Left renal pelvis (tissue), 4 donors: ENCODE measurements around the gene MIEF1. TPM values are rescaled to one million over a fixed set of nuclear protein-coding genes. Genes with fewer than 3 reads are reported as not detected.

Experiments
- DNase-seq, 4 donors: peaks; one replicate each; pipeline ENCODE4 v3.0.0-alpha.2; 2013; ENCODE audit warnings: low read depth in 4 of 4, low spot score in 3 of 4
- polyA plus RNA-seq, 4 donors: library from polyadenylated mRNA; unstranded; fragments of 120-200 nt; gene quantifications; one replicate each; pipeline ENCODE4 v1.2.1, GENCODE V29; 2013; ENCODE audit not compliant: insufficient read length in 4 of 4

Gene MIEF1
- polyA plus RNA-seq, 4 donors = 23.3 to 37.1 (median 33.9) TPM

DNA sequence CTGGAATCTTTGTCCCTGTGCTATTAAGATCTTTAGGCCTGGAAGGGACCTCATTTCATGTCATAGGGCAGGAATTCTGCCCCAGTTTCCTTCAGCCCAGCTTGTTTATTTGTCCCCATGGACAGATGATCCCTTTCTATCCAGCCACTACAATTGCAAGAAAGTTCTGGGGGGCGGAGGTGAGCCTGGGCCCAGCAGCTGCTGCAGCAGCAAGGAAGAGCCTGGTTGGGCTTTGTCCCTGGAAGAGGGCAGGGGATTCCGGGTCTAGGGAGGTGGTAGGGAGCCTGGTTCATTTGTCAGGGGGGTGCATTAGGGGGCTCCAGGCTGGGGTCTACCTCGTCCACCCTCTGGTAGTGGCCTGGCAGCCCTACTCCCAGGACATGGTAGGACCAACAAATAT, 52.1 kb downstream of the MIEF1 start:
- DNase-seq = no peak

DNA sequence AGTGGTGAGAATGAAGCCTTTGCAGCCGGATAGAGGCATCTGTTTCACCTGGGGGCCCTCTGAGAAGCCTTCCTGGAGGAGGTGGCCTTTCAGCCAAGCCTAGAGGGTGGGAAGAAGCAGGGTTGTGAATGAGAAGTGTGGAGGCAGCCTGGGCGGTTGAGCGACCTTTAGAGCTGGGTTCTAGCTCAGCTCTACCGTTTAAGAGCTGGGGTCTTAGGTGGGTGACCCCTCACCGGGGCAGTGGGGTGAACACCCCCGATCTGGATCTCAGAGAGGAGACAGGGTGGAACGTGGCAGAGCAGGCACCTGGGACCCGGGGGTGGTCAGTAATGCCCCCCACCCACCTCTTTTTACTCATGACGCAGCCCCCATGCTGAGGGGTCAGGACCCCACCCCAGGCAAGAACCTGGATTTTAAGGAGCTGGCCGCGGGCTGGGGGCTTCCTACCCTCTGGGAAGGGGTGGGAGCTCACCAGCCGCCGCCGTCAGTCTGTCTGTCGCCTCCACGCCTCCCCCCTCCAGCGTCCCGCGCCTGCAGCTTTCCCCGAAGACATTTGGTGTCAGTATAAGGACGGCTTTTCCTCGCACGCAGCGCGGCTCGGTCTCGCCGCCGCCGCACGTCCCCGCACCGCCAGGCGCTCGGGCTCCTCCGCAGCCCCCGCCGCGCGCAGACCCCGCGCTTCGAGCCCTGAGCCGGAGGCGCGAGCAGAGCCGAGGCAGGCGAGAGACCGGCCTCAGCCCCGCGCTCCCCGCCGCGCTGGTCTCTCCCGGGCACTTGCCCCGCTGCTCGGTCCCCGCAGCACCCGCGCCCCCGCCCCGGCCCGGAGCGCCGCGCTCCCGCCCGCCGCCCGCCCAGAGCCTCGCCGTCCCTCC, 55.1 kb downstream of the MIEF1 start:
- no peak for DNase-seq

DNA sequence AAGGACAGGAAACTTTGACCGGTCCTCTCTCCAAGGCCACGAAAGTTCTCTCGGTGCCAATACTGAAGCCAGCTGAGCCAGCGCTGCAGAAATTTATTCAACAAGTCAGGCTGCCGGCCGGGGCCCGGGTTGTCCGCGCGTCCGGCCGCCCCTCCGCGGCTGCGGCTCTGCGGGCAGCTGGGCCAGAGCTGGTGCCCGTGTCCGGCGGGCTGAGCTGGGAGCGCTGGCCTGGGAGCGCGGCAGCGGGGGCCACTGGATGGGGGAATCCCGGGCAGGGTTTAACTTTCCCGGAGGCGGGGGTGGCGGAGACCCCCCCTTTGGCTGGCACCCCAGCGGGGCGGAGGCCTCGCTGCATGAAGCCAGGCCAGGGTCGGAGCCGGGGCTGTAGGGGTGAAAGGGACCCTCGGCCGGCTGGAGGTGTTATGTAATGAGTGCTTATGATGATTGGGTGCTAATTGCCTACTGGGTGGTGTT, 56.2 kb downstream of the MIEF1 start:
- no peak for DNase-seq

DNA sequence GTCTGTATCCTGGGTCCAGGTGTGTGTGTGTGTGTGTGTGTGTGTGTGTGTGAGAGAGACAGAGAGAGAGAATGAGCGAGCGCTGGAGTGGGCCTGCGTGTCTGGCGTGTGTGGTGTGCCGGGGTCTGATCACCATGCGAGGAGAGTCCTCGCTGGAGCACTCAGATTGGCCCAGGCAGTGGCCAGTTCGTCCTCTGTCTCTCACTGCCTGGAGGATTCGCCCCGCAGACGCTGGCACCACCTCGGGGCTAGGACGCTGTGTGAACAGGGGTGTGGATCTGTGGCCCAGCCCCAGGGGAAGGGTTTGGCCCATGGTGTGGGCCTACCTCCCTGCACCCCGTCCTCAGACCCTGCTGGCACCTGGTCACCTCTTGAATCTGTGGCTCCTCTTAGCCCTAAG, 56.9 kb downstream of the MIEF1 start:
- DNase-seq = no peak

GRCh38 chr22:39559456-39560105, 57.5 kb downstream of the MIEF1 start:
- DNase-seq = no peak

GRCh38 chr22:39560127-39560526, 58.0 kb downstream of the MIEF1 start:
- no peak for DNase-seq

DNA sequence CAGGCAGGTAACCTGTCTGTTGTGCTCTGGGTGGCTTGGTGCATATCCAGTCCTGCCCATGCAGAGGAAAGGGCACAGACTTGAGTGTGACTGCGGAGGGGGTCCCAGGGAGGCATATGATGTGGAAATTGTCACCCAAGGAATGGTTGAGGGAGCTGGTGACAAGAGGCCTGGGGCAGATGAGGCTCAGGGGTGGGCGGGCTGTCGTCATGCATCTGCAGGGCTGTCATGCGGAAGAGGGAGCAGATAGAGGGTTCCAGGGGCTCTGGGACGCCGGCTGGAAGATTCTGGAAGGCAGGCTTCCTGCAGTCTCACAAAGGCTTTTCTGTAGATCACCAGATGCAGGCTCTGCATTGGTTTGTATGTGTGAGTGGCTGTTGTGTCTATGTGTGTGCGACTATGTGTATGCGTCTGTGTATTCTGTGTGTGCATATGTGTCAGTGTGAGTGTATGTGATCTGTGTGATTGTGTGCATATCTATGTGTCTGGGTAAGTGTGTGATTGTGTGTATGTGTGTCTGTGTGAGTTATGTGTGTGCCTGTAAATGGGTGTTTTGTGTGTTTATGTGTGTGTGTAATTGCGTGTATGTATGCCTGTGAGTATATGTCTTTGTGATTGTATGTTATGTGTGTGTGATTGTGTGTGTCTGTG, 60.9 kb downstream of the MIEF1 start:
- no peak for DNase-seq

- DNase-seq = no peak
These were observed 61.7 kb downstream of the MIEF1 start for GRCh38 chr22:39563571-39564428.

DNA sequence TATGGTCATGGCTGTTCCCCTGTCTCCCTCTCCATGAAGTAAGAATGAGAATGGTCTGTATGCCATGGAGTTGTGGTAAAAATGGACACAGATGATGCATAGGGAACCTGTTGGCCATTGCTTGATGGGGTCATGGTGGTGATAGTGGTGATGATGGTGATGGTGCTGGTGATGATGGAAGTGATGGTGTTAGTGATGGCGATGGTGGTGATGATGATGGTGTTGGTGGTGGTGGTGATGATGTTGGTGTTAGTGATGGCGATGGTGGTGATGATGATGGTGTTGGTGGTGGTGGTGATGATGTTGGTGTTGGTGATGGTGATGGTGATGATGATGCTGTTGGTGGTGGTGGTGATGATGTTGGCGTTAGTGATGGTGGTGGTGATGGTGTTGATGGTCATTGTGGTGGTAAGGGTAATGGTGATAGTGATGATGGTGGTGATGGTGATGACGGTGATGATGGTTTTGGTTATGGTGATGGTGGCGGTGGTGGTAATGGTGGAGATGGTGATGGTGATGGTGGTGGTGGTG, 63.4 kb downstream of the MIEF1 start:
- DNase-seq = no peak

GRCh38 chr22:39567135-39567946, 65.3 kb downstream of the MIEF1 start:
- no peak for DNase-seq

Other genes starting within 250 kb of the MIEF1 start
- 1,000 to 10,000 TPM; 2,659 to 3,242 (median 3,013) TPM for gene RPL3, start 182.7 kb upstream of the MIEF1 start, polyA plus RNA-seq
- gene SYNGR1, start 152.3 kb upstream of the MIEF1 start, polyA plus RNA-seq = 10 to 100 TPM; 18.8 to 26.7 (median 20.8) TPM
- 10 to 100 TPM; 21.8 to 33.6 (median 24.8) TPM for gene TAB1, start 102.5 kb upstream of the MIEF1 start, polyA plus RNA-seq
- 10 to 100 TPM; 14.6 to 27.5 (median 21.3) TPM for gene MGAT3, start 45.3 kb upstream of the MIEF1 start, polyA plus RNA-seq
- gene ATF4, start 18.3 kb downstream of the MIEF1 start, polyA plus RNA-seq = 100 to 1,000 TPM; 276 to 311 (median 304) TPM
- gene RPS19BP1, start 30.5 kb downstream of the MIEF1 start, polyA plus RNA-seq = 10 to 100 TPM; 33.2 to 61.4 (median 44.0) TPM
- gene CACNA1I, start 68.5 kb downstream of the MIEF1 start, polyA plus RNA-seq = under 1 TPM; 0.03 to 0.15 (median 0.07) TPM